ENCODE results near the gene NR2F1-AS1. TPM values are rescaled to one million over a fixed set of nuclear protein-coding genes. Genes with fewer than 3 reads are reported as not detected.
A peak's percentile ranks its signal among the peaks of the same experiment; 100 is the strongest.

Gene NR2F1-AS1
- total RNA-seq, 2 donors from 2014 or later: 1.4 to 3.3 TPM

DNA sequence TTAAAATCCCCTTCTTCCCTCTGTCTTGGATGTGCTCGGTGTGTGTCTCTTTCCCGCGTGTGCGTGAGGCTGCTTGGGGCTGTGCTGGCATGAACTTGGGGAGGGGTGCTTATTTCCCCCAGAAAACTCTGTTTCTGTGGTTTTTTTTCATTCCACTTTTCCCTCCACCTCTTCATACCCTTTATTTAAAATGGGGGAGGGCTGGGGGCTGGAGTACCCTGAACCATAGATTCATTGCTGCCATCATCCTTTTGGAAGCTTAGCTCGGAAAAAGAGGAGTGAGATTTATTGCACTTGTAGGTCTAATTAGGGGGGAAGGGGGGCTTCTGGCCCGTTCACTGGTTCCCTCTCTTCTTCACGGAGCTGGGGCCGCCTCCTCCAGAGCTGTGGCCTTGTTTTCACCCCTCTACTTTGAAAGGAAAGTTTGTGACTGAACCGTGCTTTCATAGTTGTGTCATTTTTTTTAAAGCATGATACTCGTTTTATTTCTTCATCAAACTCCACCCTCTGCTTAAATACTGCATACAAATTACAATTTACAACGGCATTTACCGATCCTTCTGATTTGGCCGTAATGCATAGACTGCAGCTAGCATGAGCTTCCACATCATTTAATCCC is 4.9 kb upstream of the NR2F1-AS1 start:
- Mint-ChIP-seq H3K36me3 (ENCODE audit: low read depth) (no peaks in the 10 kb centered on the region), H3K27me3 (ENCODE audit: insufficient read depth) (peaks cover 38% of the 10 kb centered on the region), H3K27ac (no peak overlapping the region), H3K9me3 (no peaks in the 10 kb centered on the region), H3K4me1 (peaks cover 11% of the 10 kb centered on the region), H3K4me3 (peak overlapping the region; percentile 49)
- TF ChIP-seq, protein P1, sequence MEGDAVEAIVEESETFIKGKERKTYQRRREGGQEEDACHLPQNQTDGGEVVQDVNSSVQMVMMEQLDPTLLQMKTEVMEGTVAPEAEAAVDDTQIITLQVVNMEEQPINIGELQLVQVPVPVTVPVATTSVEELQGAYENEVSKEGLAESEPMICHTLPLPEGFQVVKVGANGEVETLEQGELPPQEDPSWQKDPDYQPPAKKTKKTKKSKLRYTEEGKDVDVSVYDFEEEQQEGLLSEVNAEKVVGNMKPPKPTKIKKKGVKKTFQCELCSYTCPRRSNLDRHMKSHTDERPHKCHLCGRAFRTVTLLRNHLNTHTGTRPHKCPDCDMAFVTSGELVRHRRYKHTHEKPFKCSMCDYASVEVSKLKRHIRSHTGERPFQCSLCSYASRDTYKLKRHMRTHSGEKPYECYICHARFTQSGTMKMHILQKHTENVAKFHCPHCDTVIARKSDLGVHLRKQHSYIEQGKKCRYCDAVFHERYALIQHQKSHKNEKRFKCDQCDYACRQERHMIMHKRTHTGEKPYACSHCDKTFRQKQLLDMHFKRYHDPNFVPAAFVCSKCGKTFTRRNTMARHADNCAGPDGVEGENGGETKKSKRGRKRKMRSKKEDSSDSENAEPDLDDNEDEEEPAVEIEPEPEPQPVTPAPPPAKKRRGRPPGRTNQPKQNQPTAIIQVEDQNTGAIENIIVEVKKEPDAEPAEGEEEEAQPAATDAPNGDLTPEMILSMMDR (conservative IDR thresholded peaks at IDR 0.05): no peak
- Histone ChIP-seq H3K27ac (ENCODE audit: low read depth, low read length) (peak overlapping the region; percentile 77), H3K9ac (ENCODE audit: extremely low read depth, low read length, poor library complexity, severe bottlenecking) (no peak overlapping the region), H3K27me3 (ENCODE audit: control insufficient read depth, insufficient read depth, low read length, poor library complexity, severe bottlenecking) (peaks cover 87% of the 10 kb centered on the region), H3K9me3 (ENCODE audit: control insufficient read depth, low read length) (no peaks in the 10 kb centered on the region), H3K36me3 (ENCODE audit: control insufficient read depth, insufficient read depth, low read length) (no peaks in the 10 kb centered on the region), H3K4me3 (ENCODE audit: low read length) (peak overlapping the region; percentile 0), H3K4me1 (ENCODE audit: control insufficient read depth, insufficient read depth, low read length) (no peaks in the 10 kb centered on the region)
- 2 to 3% methylated on average over 6 to 13 of the region's 13 CpGs for WGBS, 2 experiments (ENCODE audit: insufficient coverage in 1 of 2, insufficient read length in 1 of 2)
- DNase-seq: no peak

GRCh38 chr5:93585041-93585766 is 4.2 kb upstream of the NR2F1-AS1 start:
- peaks cover 45% of the 10 kb centered on the region for H3K27me3 Mint-ChIP-seq (ENCODE audit: insufficient read depth)
- TF ChIP-seq, protein P1 (conservative IDR thresholded peaks at IDR 0.05): no peak
- 0% methylated on average over 22 to 69 of the region's 70 CpGs for WGBS, 2 experiments (ENCODE audit: insufficient coverage in 1 of 2, insufficient read length in 1 of 2)
- H3K4me3 ChIP-seq (ENCODE audit: low read length): peak overlapping the region; percentile 64
- peak; percentile 78 for DNase-seq
- no peaks in the 10 kb centered on the region for H3K36me3 Mint-ChIP-seq (ENCODE audit: low read depth)
- H3K27me3 ChIP-seq (ENCODE audit: control insufficient read depth, insufficient read depth, low read length, poor library complexity, severe bottlenecking): peaks cover 87% of the 10 kb centered on the region
- H3K36me3 ChIP-seq (ENCODE audit: control insufficient read depth, insufficient read depth, low read length): no peaks in the 10 kb centered on the region
- no peak overlapping the region for H3K27ac Mint-ChIP-seq
- H3K9me3 Mint-ChIP-seq: no peaks in the 10 kb centered on the region
- peaks cover 18% of the 10 kb centered on the region for H3K4me1 Mint-ChIP-seq
- H3K4me1 ChIP-seq (ENCODE audit: control insufficient read depth, insufficient read depth, low read length): no peaks in the 10 kb centered on the region
- no peaks in the 10 kb centered on the region for H3K9me3 ChIP-seq (ENCODE audit: control insufficient read depth, low read length)
- peak overlapping the region; percentile 77 for H3K27ac ChIP-seq (ENCODE audit: low read depth, low read length)
- no peak overlapping the region for H3K9ac ChIP-seq (ENCODE audit: extremely low read depth, low read length, poor library complexity, severe bottlenecking)
- peak overlapping the region; percentile 49 for H3K4me3 Mint-ChIP-seq

DNA sequence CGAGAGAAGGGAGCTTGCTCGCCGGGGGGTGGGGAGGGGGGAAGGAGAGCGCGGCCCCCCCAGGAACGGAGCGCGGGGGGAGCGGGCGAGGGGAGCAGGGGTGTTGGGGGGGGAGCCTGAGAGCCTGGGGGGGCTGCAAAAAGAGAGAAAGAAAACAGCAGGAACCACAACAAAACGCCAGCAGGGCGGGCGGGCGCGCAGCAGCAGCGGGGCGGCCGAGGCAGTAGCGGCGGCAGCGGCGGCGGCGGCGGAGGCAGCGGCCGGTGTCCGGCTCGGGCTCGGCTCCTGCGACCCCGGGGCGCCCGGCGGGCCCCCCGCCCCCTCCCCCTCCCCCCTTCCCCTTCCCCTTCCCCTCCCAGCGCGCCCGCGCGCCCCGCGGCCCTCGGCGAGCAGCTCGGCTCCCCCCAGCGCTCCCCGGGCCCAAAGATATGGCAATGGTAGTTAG is 3.6 kb upstream of the NR2F1-AS1 start:
- Mint-ChIP-seq H3K9me3 (no peaks in the 10 kb centered on the region), H3K4me1 (peaks cover 19% of the 10 kb centered on the region), H3K27me3 (ENCODE audit: insufficient read depth) (peaks cover 51% of the 10 kb centered on the region), H3K4me3 (no peak overlapping the region), H3K36me3 (ENCODE audit: low read depth) (no peaks in the 10 kb centered on the region), H3K27ac (no peak overlapping the region)
- WGBS, 2 experiments (ENCODE audit: insufficient coverage in 1 of 2, insufficient read length in 1 of 2): 0% methylated on average over 29 of the region's 48 CpGs; no CpG with 5 or more reads in 1 of the 2 experiments
- peak; percentile 78 for DNase-seq
- Histone ChIP-seq H3K27me3 (ENCODE audit: control insufficient read depth, insufficient read depth, low read length, poor library complexity, severe bottlenecking) (peaks cover 87% of the 10 kb centered on the region), H3K9ac (ENCODE audit: extremely low read depth, low read length, poor library complexity, severe bottlenecking) (no peak overlapping the region), H3K36me3 (ENCODE audit: control insufficient read depth, insufficient read depth, low read length) (no peaks in the 10 kb centered on the region), H3K4me1 (ENCODE audit: control insufficient read depth, insufficient read depth, low read length) (no peaks in the 10 kb centered on the region), H3K9me3 (ENCODE audit: control insufficient read depth, low read length) (no peaks in the 10 kb centered on the region), H3K4me3 (ENCODE audit: low read length) (no peak overlapping the region), H3K27ac (ENCODE audit: low read depth, low read length) (peak overlapping the region; percentile 93)
- TF ChIP-seq, protein P1 (conservative IDR thresholded peaks at IDR 0.05): no peak

All from endodermal cell (in vitro differentiated cells).